SU-DHL-6 (cell line): ENCODE measurements around the gene STX8.

ENCODE experiments used
- H2AFZ ChIP-seq: fragments of 200-600 bp; sonication (generic); 2 replicates; pipeline ENCODE4 v1.6.1; 2014; ENCODE audit warnings: low read depth, mild to moderate bottlenecking, moderate library complexity, mixed read lengths, antibody characterized with exemption, low read length; ENCODE audit not compliant: severe bottlenecking
- H3F3A ChIP-seq: fragments of 200-600 bp; shearing (Covaris generic); 2 replicates; pipeline ENCODE4 v1.6.0; 2016; ENCODE audit warnings: antibody characterized with exemption, mild to moderate bottlenecking; ENCODE audit not compliant: insufficient read depth
- H3K27ac ChIP-seq: fragments of 200-600 bp; sonication (generic); 2 replicates; pipeline ENCODE4 v1.5.1; 2016; ENCODE audit warnings: low read depth, mild to moderate bottlenecking, low read length, moderate library complexity, mixed read lengths
- H3K27me3 ChIP-seq: fragments of 200-600 bp; sonication (generic), shearing (Covaris generic); 2 replicates; pipeline ENCODE4 v1.6.0; 2014; ENCODE audit warnings: mild to moderate bottlenecking, low read length
- H3K36me3 ChIP-seq: fragments of 200-600 bp; sonication (generic); 2 replicates; pipeline ENCODE4 v1.6.1; 2014; ENCODE audit warnings: mild to moderate bottlenecking, low read length, mixed read lengths
- H3K4me2 ChIP-seq: fragments of 300-600, 200-600 bp; shearing (Covaris generic), sonication (generic); 2 replicates; pipeline ENCODE4 v1.6.0; 2014; ENCODE audit warnings: low read length, low read depth, mild to moderate bottlenecking; ENCODE audit not compliant: poor library complexity, severe bottlenecking
- H3K4me3 ChIP-seq: fragments of 200-600 bp; sonication (generic); 2 replicates; pipeline ENCODE4 v1.5.1; 2014; ENCODE audit warnings: antibody characterized with exemption, low read length, mild to moderate bottlenecking, mixed read lengths; ENCODE audit not compliant: insufficient read depth, poor library complexity, severe bottlenecking
- H3K79me2 ChIP-seq: fragments of 200-600 bp; sonication (generic); 2 replicates; pipeline ENCODE4 v1.6.1; 2014; ENCODE audit warnings: mild to moderate bottlenecking, low read length, moderate library complexity; ENCODE audit not compliant: insufficient read depth
- H3K9ac ChIP-seq: fragments of 200-600 bp; sonication (generic); 2 replicates; pipeline ENCODE4 v1.7.0; 2014; ENCODE audit warnings: mild to moderate bottlenecking, low read length
- H3K9me2 ChIP-seq: fragments of 200-600 bp; sonication (generic); replicated peaks from 2 replicates; pipeline ENCODE4 v1.6.1; 2014; ENCODE audit warnings: low read length; ENCODE audit not compliant: insufficient read depth
- H3K9me3 ChIP-seq: fragments of 200-600 bp; sonication (generic); 2 replicates; pipeline ENCODE4 v1.6.1; 2014; ENCODE audit warnings: low read length, mixed read lengths; ENCODE audit not compliant: insufficient read depth
- H4K20me1 ChIP-seq: fragments of 200-600 bp; sonication (generic); 2 replicates; pipeline ENCODE4 v1.6.1; 2014; ENCODE audit warnings: low read depth, mild to moderate bottlenecking, antibody characterized with exemption, low read length, moderate library complexity, mixed read lengths
- EZH2phosphoT487 ChIP-seq: fragments of 200-600 bp; sonication (generic), shearing (Covaris generic); conservative IDR thresholded peaks from 2 replicates; pipeline ENCODE4 v1.6.1; 2018; ENCODE audit warnings: mild to moderate bottlenecking, antibody characterized with exemption, low read length, moderate library complexity, mixed read lengths
- TF ChIP-seq, protein P1 (sequence below): fragments of 200-600 bp; sonication (generic); IDR thresholded peaks from one replicate; pipeline ENCODE4 v1.5.1; 2017; ENCODE audit warnings: antibody characterized with exemption, mild to moderate bottlenecking, low read length, moderate library complexity; ENCODE audit not compliant: insufficient read depth, poor library complexity, severe bottlenecking

STX8 gene

DNA sequence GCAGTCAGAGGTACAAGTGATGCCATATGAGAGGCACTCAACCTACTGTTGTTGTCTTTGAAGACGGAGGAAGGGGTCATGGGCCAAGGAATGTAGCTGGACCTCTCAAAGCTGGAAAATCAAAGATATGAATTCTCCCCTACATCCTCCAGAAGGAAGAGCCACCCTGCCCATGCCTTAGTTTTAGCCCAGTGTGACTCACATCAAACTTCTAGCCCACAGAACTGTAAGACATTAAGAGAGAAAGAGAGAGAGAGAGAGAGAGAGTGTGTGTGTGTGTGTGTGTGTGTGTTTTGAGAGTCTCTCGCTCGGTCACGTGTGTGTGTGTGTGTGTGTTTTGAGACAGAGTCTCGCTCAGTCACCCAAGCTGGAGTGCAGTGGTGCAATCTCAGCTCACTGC is 87.1 kb downstream of the STX8 start:
- H3K4me3 ChIP-seq, result no peak overlapping the region
- H2AFZ ChIP-seq, result no peak overlapping the region
- H3K9me2 ChIP-seq, result no peaks in the 10 kb centered on the region
- H3K36me3 ChIP-seq, result no peaks in the 10 kb centered on the region; the same call in 1 of the 2 replicates
- H4K20me1 ChIP-seq, result no peaks in the 10 kb centered on the region
- H3F3A ChIP-seq, result no peaks in the 10 kb centered on the region
- no peaks in the 10 kb centered on the region for H3K9me3 ChIP-seq
- no peaks in the 10 kb centered on the region for H3K27me3 ChIP-seq
- H3K79me2 ChIP-seq, result no peaks in the 10 kb centered on the region
- no peak overlapping the region for H3K9ac ChIP-seq
- no peak for TF ChIP-seq EZH2phosphoT487
- TF ChIP-seq, protein P1, sequence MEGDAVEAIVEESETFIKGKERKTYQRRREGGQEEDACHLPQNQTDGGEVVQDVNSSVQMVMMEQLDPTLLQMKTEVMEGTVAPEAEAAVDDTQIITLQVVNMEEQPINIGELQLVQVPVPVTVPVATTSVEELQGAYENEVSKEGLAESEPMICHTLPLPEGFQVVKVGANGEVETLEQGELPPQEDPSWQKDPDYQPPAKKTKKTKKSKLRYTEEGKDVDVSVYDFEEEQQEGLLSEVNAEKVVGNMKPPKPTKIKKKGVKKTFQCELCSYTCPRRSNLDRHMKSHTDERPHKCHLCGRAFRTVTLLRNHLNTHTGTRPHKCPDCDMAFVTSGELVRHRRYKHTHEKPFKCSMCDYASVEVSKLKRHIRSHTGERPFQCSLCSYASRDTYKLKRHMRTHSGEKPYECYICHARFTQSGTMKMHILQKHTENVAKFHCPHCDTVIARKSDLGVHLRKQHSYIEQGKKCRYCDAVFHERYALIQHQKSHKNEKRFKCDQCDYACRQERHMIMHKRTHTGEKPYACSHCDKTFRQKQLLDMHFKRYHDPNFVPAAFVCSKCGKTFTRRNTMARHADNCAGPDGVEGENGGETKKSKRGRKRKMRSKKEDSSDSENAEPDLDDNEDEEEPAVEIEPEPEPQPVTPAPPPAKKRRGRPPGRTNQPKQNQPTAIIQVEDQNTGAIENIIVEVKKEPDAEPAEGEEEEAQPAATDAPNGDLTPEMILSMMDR, result no peak
- H3K27ac ChIP-seq, result no peak overlapping the region
- H3K4me2 ChIP-seq, result no peak overlapping the region

DNA sequence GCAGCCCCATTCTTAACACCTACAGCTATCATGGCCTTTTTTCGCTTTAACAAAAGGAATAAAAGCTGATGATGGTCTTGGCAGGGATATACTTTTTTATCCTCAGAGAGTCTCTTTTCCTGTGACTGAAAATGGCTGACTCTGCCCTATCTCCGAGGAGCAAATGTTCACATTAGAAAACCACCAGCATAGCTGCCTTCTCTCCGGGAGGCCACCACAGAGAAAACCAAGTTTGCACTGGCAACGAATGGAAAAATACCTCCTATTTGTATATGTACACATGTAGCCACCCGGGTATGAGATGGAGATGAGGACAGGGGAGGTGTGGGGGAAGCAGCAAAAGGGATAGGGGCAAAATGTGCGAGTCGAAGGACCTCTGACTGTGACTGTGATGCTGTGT is 88.2 kb downstream of the STX8 start:
- Histone ChIP-seq H3K4me3 (no peak overlapping the region), H3K9me2 (no peaks in the 10 kb centered on the region), H3K4me2 (no peak overlapping the region), H3K27ac (no peak overlapping the region), H4K20me1 (no peaks in the 10 kb centered on the region), H3K27me3 (no peaks in the 10 kb centered on the region), H3K9me3 (no peaks in the 10 kb centered on the region), H3F3A (no peaks in the 10 kb centered on the region), H3K9ac (no peak overlapping the region), H2AFZ (no peak overlapping the region), H3K36me3 (no peaks in the 10 kb centered on the region; the same call in 1 of the 2 replicates), H3K79me2 (no peaks in the 10 kb centered on the region)
- no peak for TF ChIP-seq EZH2phosphoT487
- TF ChIP-seq, protein P1, result no peak

DNA sequence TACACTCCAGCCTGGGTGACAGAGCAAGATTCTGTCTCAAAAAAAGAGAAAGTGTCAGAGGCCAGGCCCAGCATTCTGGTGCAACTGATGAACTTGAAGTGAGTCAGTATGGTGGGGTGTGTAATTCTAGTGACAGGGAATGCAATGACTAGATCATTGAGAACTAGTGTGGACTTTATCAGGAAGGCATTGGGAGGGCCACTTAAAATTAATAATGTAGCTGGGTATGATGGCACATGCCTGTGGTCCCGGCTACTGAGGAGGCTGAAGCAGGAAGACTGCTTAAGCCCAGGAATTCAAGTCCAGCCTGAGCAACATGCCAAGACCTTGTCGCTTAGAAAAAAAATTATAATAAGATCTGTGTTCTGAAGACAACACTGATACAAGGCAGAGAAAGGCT is 90.8 kb downstream of the STX8 start:
- Histone ChIP-seq H2AFZ (no peak overlapping the region), H3K9me3 (no peaks in the 10 kb centered on the region), H3K9ac (no peak overlapping the region), H3K4me3 (no peak overlapping the region), H3K9me2 (no peaks in the 10 kb centered on the region), H3K36me3 (no peaks in the 10 kb centered on the region), H3K4me2 (no peak overlapping the region), H3K27me3 (no peaks in the 10 kb centered on the region), H3F3A (no peaks in the 10 kb centered on the region), H3K27ac (no peak overlapping the region), H3K79me2 (no peaks in the 10 kb centered on the region), H4K20me1 (no peaks in the 10 kb centered on the region)
- TF ChIP-seq EZH2phosphoT487, result no peak
- TF ChIP-seq, protein P1, result no peak
